Left ventricle myocardium inferior (tissue), 1 donor: ENCODE results near the gene ATG5. TPM values are rescaled to one million over a fixed set of nuclear protein-coding genes. Genes with fewer than 3 reads are reported as not detected.
"Not testable (repeated sequence)": the region's sequence is repeated elsewhere in the genome, so short reads cannot be mapped to it uniquely, and the experiment has no call there.

ENCODE experiments used
- DNase-seq: peaks from one replicate; pipeline ENCODE4 v3.0.0-alpha.2; 2020
- H3K27ac ChIP-seq: fragments of 200-600 bp; replicated peaks from 2 replicates; pipeline ENCODE4 v1.8.0; 2021
- H3K27me3 ChIP-seq: fragments of 200-600 bp; 2 replicates; pipeline ENCODE4 v1.8.0; 2021; ENCODE audit warnings: low read depth
- H3K36me3 ChIP-seq: fragments of 200-600 bp; 2 replicates; pipeline ENCODE4 v1.8.0; 2021
- H3K4me1 ChIP-seq: fragments of 200-600 bp; 2 replicates; pipeline ENCODE4 v1.8.0; 2021
- H3K4me3 ChIP-seq: fragments of 200-600 bp; 2 replicates; pipeline ENCODE4 v1.8.0; 2021; ENCODE audit warnings: mild to moderate bottlenecking, moderate library complexity
- H3K9me3 ChIP-seq: fragments of 200-600 bp; replicated peaks from 2 replicates; pipeline ENCODE4 v1.8.0; 2021
- CTCF ChIP-seq: fragments of 200-600 bp; IDR thresholded peaks from 2 replicates; pipeline ENCODE4 v1.8.0; 2021; ENCODE audit warnings: antibody characterized with exemption, mild to moderate bottlenecking, borderline replicate concordance
- intact Hi-C: fragments of 100-400 bp; cut with micrococcal nuclease; formaldehyde crosslinking; loops from one replicate; pipeline ENCODE4 v1.11.0; 2022
- total RNA-seq: library from RNA; stranded (reverse); fragmentation: NEBNext Ultra II Directional; extraction: Animal tissue kit (Norgen Biotek cat#: 25700); gene quantifications from one replicate; pipeline ENCODE4 v1.2.1, GENCODE V29; 2021
- donor health status: DM: no; HTN: yes; CAD: no; lungs with severe emphysema.

The ATG5 gene
- total RNA-seq, 1 donor from 2014 or later: 18.0 TPM

GRCh38 chr6:106252687-106253086 is 72.9 kb downstream of the ATG5 start:
- no peak for DNase-seq
- intact Hi-C loops: no loop called here
- Histone ChIP-seq H3K36me3 (peaks cover 9% of the 10 kb centered on the region), H3K27ac (no peak overlapping the region), H3K27me3 (no peaks in the 10 kb centered on the region), H3K4me1 (peaks cover 18% of the 10 kb centered on the region), H3K9me3 (no peaks in the 10 kb centered on the region), H3K4me3 (no peak overlapping the region)
- no peak for TF ChIP-seq CTCF

GRCh38 chr6:106251531-106252255 is 73.9 kb downstream of the ATG5 start:
- H3K27me3 ChIP-seq, intact Hi-C loops, H3K4me3 ChIP-seq, H3K9me3 ChIP-seq, DNase-seq, H3K27ac ChIP-seq: not testable (repeated sequence)
- Histone ChIP-seq H3K4me1 (peaks cover 18% of the 10 kb centered on the region), H3K36me3 (peaks cover 18% of the 10 kb centered on the region)

GRCh38 chr6:106250953-106251352 is 74.6 kb downstream of the ATG5 start:
- Histone ChIP-seq H3K27me3 (no peaks in the 10 kb centered on the region), H3K4me1 (peaks cover 18% of the 10 kb centered on the region), H3K9me3 (no peaks in the 10 kb centered on the region), H3K4me3 (no peak overlapping the region), H3K36me3 (peaks cover 18% of the 10 kb centered on the region), H3K27ac (no peak overlapping the region)
- no peak for TF ChIP-seq CTCF
- DNase-seq: no peak
- intact Hi-C loops: no loop called here

GRCh38 chr6:106249658-106250057 is 75.9 kb downstream of the ATG5 start:
- intact Hi-C loops: no loop called here

GRCh38 chr6:106247733-106248132 is 77.8 kb downstream of the ATG5 start:
- Histone ChIP-seq H3K9me3 (no peaks in the 10 kb centered on the region), H3K27me3 (no peaks in the 10 kb centered on the region), H3K4me1 (peaks cover 5% of the 10 kb centered on the region), H3K4me3 (no peak overlapping the region), H3K36me3 (peaks cover 18% of the 10 kb centered on the region), H3K27ac (no peak overlapping the region)
- TF ChIP-seq CTCF: no peak
- intact Hi-C loops: no loop called here
- DNase-seq: no peak

More at GRCh38 chr6:106249658-106250057, 75.9 kb downstream of the ATG5 start:
- peaks cover 16% of the 10 kb centered on the region for H3K4me1 ChIP-seq
- no peak overlapping the region for H3K27ac ChIP-seq
- H3K36me3 ChIP-seq: peaks cover 18% of the 10 kb centered on the region
- H3K4me3 ChIP-seq: no peak overlapping the region
- H3K27me3 ChIP-seq: no peaks in the 10 kb centered on the region
- H3K9me3 ChIP-seq: no peaks in the 10 kb centered on the region
- DNase-seq: no peak
- no peak for TF ChIP-seq CTCF

- no peaks in the 10 kb centered on the region for H3K9me3 ChIP-seq
- DNase-seq: no peak
- intact Hi-C loops: no loop called here
- no peaks in the 10 kb centered on the region for H3K27me3 ChIP-seq
- peaks cover under 1% of the 10 kb centered on the region for H3K4me1 ChIP-seq
- H3K27ac ChIP-seq: no peak overlapping the region
- no peak for TF ChIP-seq CTCF
- H3K4me3 ChIP-seq: no peak overlapping the region
- peaks cover 18% of the 10 kb centered on the region for H3K36me3 ChIP-seq
These were observed 78.3 kb downstream of the ATG5 start for GRCh38 chr6:106247293-106247692.
